GM19351 (cell line): Measurements from ENCODE around the gene TENT5C.

ENCODE experiments used
- ATAC-seq: cut with Tn5 transposase; IDR thresholded peaks from one replicate; pipeline ENCODE4 v1.9.1; 2021; ENCODE audit warnings: mild to moderate bottlenecking, moderate library complexity; ENCODE audit not compliant: unreplicated experiment

TENT5C gene

DNA sequence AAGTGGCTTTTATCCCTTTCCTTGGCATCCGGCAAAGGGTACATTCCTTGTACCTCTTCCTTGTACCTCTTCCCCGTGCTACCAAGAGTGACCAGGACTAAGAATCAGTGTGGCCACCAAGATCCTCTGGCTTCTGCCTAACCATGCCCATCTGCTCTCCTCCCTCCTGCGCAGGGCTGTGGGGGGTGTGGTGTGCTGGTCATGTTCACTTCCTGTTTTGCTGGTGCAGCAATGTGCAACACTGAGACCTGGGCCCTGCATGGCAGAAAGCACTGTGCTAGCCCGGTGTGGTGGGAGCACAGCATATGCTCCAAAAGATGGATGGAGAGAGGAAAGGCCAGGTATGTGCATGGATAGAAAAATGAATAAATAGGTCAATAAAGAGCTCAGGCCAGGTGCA lies 33.3 kb upstream of the TENT5C start:
- ATAC-seq = peak; percentile 74

GRCh38 chr1:117573386-117574023 lies 32.3 kb upstream of the TENT5C start:
- no peak for ATAC-seq

GRCh38 chr1:117574161-117574835 lies 31.6 kb upstream of the TENT5C start:
- no peak for ATAC-seq

DNA sequence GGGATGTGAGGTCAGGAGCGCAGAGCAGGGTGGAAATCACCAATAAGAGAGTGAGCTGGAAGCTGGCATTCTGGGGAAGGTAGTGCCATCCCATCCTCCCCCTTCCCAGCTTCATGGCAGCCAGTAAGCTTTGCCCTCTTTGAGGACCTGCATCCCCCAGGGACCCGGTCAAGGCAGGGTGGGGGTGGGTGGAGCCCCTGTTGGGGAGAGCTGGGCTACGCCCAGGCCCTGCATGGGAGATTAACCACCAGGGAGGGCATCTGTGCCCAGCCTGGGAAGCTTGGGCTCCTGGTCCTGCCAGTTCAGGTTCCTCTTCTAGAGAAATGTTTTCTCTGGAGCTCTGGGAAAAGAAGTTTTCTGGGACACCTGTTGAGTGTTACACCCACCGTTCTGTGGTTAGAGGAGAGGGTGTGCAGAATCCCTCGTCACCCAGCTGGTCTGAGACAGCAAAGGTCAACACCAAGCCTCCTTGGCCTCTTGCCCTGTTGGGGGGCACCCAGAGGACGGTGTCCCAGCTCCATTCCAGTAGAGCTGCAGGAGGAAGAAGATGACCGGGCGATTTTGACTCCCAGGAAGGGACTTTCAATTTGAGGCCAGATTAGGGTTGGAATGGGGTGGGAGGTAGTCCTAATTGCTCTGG lies 30.1 kb upstream of the TENT5C start:
- no peak for ATAC-seq

DNA sequence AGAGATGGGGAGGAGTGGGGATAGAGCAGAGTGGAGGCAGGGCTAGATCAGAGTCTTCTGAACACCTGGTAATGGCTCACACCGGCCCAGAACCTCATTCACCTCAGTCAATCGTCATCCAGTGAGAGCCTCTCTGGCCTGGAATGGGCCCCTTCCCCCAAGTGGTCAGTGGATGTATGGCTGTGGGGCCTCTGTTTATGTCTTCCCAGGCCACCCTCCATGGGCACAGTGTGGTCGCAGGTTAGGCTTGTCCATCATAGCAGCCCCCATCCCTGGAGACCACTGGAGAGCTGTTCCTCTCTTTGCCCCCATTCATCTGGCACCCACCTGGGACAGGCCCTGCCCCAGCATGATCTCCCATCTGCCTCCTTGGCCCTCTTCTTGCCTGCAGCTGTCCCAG lies 29.6 kb upstream of the TENT5C start:
- no peak for ATAC-seq

- no peak for ATAC-seq
Measured at GRCh38 chr1:117577191-117577885, 28.5 kb upstream of the TENT5C start.

DNA sequence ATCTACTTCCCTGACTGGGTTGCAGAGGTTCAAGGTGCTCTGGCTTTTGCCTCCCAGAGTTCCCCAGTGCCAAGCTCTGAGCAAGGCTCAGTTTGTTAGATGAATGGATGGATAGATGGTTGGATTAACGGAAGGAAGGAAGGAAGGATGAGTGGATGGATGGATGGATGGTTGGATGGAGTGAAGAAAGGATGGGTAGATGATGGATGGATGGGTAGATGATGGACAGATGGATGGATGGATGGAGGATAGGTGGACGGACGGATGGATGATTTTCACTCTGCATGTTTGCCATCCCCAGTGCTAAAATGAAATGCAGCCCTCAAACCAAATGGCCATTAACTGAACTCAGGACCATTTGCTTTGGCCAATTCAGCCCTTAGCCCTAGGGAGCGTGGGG lies 27.4 kb upstream of the TENT5C start:
- no peak for ATAC-seq

- ATAC-seq = no peak
Measured at GRCh38 chr1:117579221-117579906, 26.5 kb upstream of the TENT5C start.

- ATAC-seq = no peak
Measured at GRCh38 chr1:117580436-117580835, 25.4 kb upstream of the TENT5C start.

DNA sequence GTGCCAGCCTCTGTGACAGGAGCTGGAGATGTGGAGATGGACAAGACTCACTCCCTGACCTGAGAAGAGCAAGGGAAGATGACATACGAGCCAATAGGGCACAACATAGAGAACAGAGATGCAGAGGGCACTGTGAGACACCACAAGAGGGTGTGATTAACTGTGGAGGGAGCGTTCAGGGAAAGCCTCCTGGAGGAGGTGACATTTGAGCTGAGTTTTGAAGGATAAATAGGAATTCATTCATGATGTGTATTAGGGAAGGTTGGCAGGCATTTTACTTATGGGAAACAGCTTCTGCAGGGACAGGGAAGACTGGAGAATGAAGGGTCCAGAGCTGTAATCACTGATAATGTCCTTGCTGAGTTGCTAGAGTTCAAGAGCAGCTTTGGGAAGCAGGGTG lies 25.0 kb upstream of the TENT5C start:
- ATAC-seq = no peak

- no peak for ATAC-seq
Measured at GRCh38 chr1:117581391-117581943, 24.4 kb upstream of the TENT5C start.

DNA sequence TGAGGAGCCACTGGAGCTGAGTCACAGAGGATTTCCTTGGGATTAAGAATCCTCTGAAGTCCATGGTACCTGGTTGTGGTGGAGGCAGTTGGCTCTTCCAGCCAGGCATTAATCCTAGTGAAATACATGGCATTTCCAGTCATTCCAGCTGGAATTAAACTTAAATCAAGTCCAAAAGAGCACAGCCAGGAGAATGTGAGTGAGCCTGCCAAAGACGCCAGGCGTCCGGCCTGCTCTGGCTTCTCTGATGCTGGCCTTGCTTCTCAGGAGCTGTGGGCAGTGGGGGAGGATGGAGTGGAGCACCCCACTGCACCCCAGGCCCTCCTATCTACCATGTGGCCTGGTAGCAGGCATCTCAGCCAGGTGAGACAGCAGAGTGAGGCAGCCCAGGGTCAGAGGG lies 23.4 kb upstream of the TENT5C start:
- ATAC-seq = no peak

DNA sequence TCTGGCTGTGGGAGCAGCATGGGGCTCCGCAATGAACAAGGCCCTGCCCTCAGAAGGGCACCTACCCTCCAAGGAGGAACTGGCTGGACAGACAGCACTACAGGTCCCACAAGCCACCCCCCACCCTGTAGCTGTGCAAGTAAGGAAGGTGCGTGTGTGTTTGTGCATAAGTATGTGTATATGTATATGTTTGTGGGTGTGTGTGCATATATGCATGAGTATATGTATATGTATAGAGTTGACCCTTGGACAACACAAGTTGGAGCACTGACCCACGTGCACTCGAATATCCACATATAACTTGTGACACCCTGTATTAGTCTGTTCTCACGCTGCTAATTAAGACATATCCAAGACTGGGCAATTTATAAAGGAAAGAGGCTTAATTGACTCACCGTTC lies 22.6 kb upstream of the TENT5C start:
- ATAC-seq = no peak

DNA sequence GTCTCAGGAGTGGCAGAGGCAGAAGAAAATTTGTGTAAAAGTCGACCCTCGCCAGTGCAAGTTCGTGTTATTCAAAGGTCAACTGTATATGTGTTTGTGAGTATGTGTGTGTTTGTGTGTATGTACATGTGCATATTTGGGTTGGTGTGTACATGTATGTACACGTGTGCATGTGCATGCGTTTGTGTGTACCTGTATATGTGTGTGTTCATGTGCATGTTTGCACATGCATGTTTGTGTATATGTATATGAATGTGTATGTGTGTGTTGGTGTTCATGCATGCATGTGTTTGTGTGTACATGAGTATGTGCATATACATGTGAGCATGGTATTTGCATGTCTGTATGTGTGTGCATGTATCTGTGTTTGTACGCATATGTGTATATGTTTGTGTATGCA lies 21.7 kb upstream of the TENT5C start:
- no peak for ATAC-seq

GRCh38 chr1:117585086-117585485 lies 20.8 kb upstream of the TENT5C start:
- no peak for ATAC-seq

- no peak for ATAC-seq
Measured at GRCh38 chr1:117586337-117586736, 19.5 kb upstream of the TENT5C start.

- no peak for ATAC-seq
Measured at GRCh38 chr1:117586747-117587498, 18.9 kb upstream of the TENT5C start.

DNA sequence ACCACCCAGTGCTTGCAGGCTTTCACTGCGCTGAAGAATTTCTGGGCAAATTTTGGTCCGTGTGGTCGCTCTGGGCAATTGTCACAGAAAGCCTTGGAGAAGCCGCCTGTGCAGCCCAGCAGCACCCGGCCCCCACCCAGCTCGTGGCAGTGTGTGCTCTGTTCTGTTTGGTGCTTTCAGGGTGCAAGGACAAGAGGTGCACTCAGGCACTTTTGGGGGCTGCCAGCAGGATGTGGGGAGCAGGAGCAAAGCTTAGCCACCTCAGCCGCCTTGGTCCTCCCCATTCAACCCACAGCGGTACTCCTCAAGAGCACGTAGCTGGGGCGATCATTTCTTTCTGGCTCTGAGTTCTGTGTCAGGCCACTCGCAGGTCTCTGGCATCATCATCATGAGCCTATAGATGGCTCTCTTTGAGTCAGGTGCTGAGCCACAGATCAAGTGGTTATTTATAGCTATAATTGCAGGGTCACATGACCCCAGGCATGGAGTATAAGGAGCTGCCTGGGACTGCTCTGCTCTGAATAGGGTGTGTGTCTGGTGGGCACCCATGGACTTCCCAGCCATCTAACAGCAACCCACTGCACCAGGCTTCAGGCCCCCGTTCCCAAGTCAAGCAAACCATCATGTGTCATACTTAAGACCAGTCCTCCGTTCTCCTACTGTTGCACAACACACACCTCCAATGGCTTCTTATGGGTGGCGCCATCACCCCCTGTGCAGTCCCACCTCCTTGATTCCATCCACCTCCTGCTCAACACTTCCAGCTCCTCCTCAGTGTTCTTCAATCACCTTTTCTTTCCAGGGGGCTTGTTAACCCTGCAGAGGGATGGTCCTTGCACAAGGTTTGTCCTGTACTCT lies 18.1 kb upstream of the TENT5C start:
- ATAC-seq = no peak

GRCh38 chr1:117589544-117589943 lies 16.3 kb upstream of the TENT5C start:
- ATAC-seq = no peak
